ENCODE results near the gene ADARB1. TPM values are rescaled to one million over a fixed set of nuclear protein-coding genes. Genes with fewer than 3 reads are reported as not detected.

The ADARB1 gene
- total and polyA plus RNA-seq, 9 donors, result 6.0 to 23.7 (median 16.3) TPM

GRCh38 chr21:45093035-45093532 is 18.7 kb downstream of the ADARB1 start:
- intact Hi-C loops (cut with DNase I), result loop anchor here in 1 of 4 donors (5.0 kb wide), 1 partner anchor 34 kb away; no protein-coding TSS in a partner anchor
- peak in 1 of 5 donors; percentile 36 for DNase-seq
- Histone ChIP-seq H3K4me1 (ENCODE audit: insufficient read depth) (no peaks in the 10 kb centered on the region), H3K4me3 (no peak overlapping the region), H3K9me3 (no peaks in the 10 kb centered on the region), H3K36me3 (no peaks in the 10 kb centered on the region), H3K27ac (no peak overlapping the region), H3K27me3 (no peaks in the 10 kb centered on the region)
- 67 to 85% (median 74%) methylated on average over 11 to 12 of the region's 12 CpGs for WGBS, 3 donors
- TF ChIP-seq CTCF (IDR thresholded peaks at IDR 0.05) (no peak), EP300 (IDR thresholded peaks at IDR 0.05) (no peak), POLR2A (IDR thresholded peaks at IDR 0.05) (no peak)

- peak in 1 of 5 donors; percentile 44 for DNase-seq
- H3K27ac ChIP-seq, result no peak overlapping the region
- intact Hi-C loops (cut with DNase I), result loop anchor here in 1 of 4 donors (5.0 kb wide), 1 partner anchor 33 kb away; no protein-coding TSS in a partner anchor
- H3K36me3 ChIP-seq, result no peaks in the 10 kb centered on the region
- TF ChIP-seq EP300 (IDR thresholded peaks at IDR 0.05), result no peak
- TF ChIP-seq POLR2A (IDR thresholded peaks at IDR 0.05), result no peak
- TF ChIP-seq CTCF (IDR thresholded peaks at IDR 0.05), result no peak
- no peaks in the 10 kb centered on the region for H3K4me1 ChIP-seq (ENCODE audit: insufficient read depth)
- no peaks in the 10 kb centered on the region for H3K9me3 ChIP-seq
- WGBS, 3 donors, result 52 to 65% (median 59%) methylated on average over 7 of the region's 7 CpGs
- no peaks in the 10 kb centered on the region for H3K27me3 ChIP-seq
- no peak overlapping the region for H3K4me3 ChIP-seq
Observed at GRCh38 chr21:45094412-45094811, 20.0 kb downstream of the ADARB1 start.

- no peaks in the 10 kb centered on the region for H3K27me3 ChIP-seq
- no peaks in the 10 kb centered on the region for H3K36me3 ChIP-seq
- H3K4me3 ChIP-seq, result no peak overlapping the region
- no peak for DNase-seq
- H3K4me1 ChIP-seq (ENCODE audit: insufficient read depth), result no peaks in the 10 kb centered on the region
- WGBS, 3 donors, result 89 to 93% (median 92%) methylated on average over 11 of the region's 11 CpGs
- no peaks in the 10 kb centered on the region for H3K9me3 ChIP-seq
- intact Hi-C loops (cut with DNase I), result no loop called here
- TF ChIP-seq EP300 (IDR thresholded peaks at IDR 0.05), result no peak
- TF ChIP-seq CTCF (IDR thresholded peaks at IDR 0.05), result no peak
- no peak for TF ChIP-seq POLR2A (IDR thresholded peaks at IDR 0.05)
- H3K27ac ChIP-seq, result no peak overlapping the region
Observed at GRCh38 chr21:45095505-45095904, 21.1 kb downstream of the ADARB1 start.

GRCh38 chr21:45096217-45096616 is 21.8 kb downstream of the ADARB1 start:
- DNase-seq, result no peak
- Histone ChIP-seq H3K27ac (no peak overlapping the region), H3K4me1 (ENCODE audit: insufficient read depth) (no peaks in the 10 kb centered on the region), H3K9me3 (no peaks in the 10 kb centered on the region), H3K4me3 (no peak overlapping the region), H3K36me3 (no peaks in the 10 kb centered on the region), H3K27me3 (no peaks in the 10 kb centered on the region)
- 82 to 92% (median 82%) methylated on average over 5 of the region's 5 CpGs for WGBS, 3 donors
- TF ChIP-seq CTCF (IDR thresholded peaks at IDR 0.05) (no peak), POLR2A (IDR thresholded peaks at IDR 0.05) (no peak), EP300 (IDR thresholded peaks at IDR 0.05) (no peak)
- intact Hi-C loops (cut with DNase I), result no loop called here

Measured in ovary (tissue), 9 donors.